Ovary (tissue), 3 donors: ENCODE results near the gene GPR180.

Experiments used
- EP300 ChIP-seq: sonication (generic); formaldehyde crosslinking; IDR thresholded peaks from one replicate; pipeline ENCODE4 v1.6.1; 2017; ENCODE audit warnings: antibody characterized with exemption
- POLR2A ChIP-seq: fragments of 450-650 bp; IDR thresholded peaks from one replicate; pipeline ENCODE4 v1.6.1; 2017; ENCODE audit warnings: antibody characterized with exemption, mild to moderate bottlenecking, moderate library complexity
- TF ChIP-seq, protein P1 (sequence below), 3 donors: fragments of 450-650 bp in 2 of 3; fragments of 200-600 bp in 1 of 3; IDR thresholded peaks; one replicate each; pipeline versions ENCODE4 v1.5.1 to v1.8.0; 2016 to 2022; ENCODE audit warnings: antibody characterized with exemption in 3 of 3, mild to moderate bottlenecking in 1 of 3
- donor health status: DM: no; HTN: no; CAD: no.

DNA sequence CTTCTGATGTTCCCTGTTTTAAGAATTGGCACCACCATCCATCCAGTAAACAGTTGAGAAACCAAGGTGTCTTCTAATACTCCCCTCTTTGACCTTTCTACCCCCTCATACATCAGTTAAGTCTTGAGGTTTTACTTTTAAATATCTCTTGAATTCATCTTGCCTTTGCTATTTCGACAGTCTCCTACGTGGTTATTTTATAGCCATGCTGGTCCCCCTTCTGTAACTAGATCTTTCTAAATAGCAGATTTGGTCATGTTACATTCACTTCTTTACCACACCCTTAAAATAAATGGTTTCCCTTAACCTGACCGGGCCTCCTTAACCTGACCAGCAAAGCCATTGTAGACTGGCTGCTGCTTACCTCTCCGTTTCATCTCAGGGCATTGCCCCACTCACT is 5.4 kb downstream of the GPR180 start:
- TF ChIP-seq, protein P1, sequence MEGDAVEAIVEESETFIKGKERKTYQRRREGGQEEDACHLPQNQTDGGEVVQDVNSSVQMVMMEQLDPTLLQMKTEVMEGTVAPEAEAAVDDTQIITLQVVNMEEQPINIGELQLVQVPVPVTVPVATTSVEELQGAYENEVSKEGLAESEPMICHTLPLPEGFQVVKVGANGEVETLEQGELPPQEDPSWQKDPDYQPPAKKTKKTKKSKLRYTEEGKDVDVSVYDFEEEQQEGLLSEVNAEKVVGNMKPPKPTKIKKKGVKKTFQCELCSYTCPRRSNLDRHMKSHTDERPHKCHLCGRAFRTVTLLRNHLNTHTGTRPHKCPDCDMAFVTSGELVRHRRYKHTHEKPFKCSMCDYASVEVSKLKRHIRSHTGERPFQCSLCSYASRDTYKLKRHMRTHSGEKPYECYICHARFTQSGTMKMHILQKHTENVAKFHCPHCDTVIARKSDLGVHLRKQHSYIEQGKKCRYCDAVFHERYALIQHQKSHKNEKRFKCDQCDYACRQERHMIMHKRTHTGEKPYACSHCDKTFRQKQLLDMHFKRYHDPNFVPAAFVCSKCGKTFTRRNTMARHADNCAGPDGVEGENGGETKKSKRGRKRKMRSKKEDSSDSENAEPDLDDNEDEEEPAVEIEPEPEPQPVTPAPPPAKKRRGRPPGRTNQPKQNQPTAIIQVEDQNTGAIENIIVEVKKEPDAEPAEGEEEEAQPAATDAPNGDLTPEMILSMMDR (IDR thresholded peaks at IDR 0.05), result no peak
- TF ChIP-seq EP300 (no peak), POLR2A (no peak)
